Right kidney (tissue), 1 donor: ENCODE data around the gene PMM2.
"Not testable (repeated sequence)": the region's sequence is repeated elsewhere in the genome, so short reads cannot be mapped to it uniquely, and the experiment has no call there.

Experiments
- DNase-seq: peaks from one replicate; pipeline ENCODE4 v3.0.0-alpha.2; 2016

PMM2 gene

DNA sequence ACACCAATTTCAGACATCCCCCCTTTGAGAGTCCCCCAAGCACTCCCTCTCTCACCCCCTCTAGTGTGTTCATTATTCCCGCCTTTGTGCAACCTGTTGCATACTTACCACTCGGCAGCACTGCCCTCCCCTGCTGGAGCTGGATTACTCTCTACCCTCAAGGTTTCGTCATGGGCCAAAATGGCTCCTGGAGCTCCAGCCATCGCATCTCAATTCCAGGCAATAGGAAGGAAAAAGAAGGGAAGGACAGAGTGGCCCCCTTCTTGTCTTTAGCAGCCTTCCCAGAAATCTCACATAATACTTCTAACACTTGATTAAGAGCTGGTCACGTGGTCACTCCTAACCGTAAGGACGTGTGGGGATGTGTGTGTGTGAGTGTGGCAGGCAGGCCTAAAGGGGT is 20.4 kb upstream of the PMM2 start:
- no peak for DNase-seq

- no peak for DNase-seq
Observed at GRCh38 chr16:8781797-8782196, 15.8 kb upstream of the PMM2 start.

DNA sequence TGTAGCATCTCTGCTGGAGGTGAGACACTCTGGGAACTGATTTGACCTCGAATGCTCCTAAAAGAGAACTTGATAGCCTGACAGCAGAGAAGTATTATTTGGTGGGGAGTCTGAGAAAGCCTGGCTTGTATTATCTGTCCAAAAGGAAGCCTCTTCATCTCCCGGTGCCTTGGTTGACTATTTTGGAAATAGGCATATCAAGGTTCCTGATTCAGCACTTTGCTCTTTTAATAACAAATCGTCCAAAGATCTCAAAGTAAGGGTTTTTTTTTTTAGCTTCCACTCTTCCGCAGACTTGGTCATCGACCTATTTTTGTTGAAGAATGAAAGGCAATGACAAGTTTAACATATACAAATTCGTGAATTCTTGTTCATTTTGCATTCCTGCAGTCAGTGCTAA is 15.0 kb upstream of the PMM2 start:
- no peak for DNase-seq

GRCh38 chr16:8785408-8785807 is 12.2 kb upstream of the PMM2 start:
- no peak for DNase-seq

DNA sequence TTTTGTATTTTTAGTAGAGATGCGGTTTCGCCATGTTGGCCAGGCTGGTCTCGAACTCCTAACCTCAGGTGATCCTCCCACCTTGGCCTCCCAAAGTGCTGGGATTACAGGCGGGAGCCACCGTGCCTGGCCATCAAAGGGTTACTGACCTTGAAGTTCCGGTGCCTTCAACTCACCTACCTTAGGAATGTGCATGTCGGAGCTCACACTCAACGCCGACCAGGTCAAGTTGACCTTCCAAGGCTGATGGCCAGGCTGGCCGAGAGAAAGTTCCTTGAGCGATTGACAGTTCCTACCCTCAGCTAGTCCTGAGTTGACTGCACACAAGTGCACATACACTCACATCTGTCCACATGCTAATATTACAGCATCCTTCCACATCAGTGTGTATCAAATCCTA is 11.3 kb upstream of the PMM2 start:
- DNase-seq = not testable (repeated sequence)

DNA sequence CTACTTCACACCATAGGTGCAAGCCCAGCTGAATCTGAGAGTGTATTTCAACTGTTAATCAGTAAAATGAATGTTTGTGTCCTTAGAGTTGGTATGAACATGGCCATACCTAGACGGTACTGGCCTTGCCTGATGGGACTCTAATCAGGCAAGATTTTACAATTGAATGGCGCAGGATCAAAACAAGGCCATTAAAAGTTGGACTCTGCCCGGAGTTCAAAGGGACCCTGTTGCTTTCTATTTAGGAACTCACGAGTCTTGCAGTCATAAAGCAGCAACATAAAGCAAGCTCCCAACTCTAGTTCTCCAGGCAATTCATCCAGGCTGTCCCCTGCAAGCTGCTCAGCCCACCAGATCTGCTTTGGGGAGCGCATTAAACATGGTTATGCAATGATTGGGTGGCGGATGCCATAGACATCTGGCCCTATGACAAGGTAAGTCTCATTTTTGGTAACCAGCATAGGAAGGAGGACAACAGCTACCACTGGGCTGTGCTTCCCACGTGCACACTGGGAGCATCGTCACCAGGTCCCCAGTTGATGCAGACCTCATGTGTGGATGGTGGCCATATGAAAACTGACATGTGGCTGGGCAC is 9.0 kb upstream of the PMM2 start:
- peak; percentile 12 for DNase-seq

DNA sequence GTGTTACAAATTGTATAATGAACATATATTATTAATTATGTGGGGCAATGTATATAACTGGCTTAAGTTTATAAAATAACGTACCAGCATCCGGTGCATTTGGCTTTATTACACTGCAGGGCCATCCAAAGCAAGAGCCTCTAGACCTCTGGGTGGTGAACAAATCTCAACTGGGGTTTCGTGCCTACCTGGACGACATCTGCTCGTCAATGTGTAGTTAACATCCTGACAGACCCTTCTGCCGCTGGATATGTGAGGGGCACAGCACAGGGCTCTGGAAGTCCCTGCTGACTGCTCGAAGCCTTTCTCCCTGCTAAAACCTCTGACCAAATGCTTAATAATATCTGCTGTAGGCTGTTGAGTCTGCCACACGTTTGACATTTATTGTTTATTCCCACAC is 2.5 kb upstream of the PMM2 start:
- DNase-seq = no peak

DNA sequence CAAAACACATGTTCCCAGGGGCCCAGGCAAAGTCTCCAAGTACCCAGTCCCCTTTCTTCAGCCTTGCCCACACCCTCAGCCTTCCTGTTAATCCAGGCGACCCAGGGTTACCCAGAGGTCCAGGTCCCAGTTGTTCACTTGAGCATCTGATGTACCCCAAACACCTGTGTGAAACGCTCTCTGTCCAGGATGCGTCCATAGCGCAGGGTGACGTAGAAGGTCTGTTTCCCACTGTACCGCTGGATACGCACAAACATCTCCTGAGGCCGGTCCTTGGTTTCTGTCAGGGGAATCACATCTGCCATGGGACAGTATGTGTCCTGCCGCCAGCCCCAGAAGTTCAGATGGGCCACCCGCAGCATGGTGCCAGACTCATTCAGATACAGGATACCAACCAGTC is 1.8 kb upstream of the PMM2 start:
- no peak for DNase-seq

DNA sequence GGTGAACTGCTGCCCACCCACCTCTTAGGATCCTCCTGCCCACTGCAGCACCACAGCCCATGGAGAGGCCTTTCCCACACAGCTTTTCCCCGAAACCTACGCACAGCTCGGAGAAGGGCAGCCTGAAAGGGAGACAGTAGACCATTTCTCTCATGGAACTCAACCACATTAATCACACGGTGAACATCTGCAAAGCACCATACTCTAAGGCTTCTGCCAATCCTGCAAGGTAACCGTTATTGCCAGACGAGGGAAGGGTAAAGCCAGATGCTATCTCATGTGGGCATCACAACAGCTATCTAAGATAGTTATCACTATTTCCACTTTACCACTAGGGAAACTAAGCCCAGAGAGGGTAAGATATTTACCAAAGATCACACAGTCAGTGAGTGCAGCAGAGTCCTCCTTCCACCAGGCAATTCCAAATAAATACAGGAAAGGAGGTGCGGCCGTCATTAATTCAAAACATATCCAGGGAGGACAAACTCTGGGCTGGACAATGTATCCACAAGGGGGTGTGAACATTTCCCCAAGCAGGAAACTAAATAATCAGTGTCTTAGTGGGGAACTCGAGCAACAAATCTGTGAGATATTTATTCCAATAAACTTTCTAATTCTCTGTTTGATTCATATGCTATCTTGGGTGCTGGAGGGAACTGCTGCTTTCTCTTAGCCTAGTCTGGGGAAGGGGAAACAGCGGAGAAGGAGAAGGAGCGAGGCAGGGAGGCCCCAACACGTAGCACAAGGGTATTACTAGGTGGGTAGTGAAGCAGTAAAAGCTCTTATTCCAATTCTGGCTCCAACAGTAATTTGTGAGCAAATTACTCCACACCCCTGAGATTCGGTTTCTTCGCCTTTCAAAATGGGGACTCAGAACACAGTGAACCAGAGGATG is 923 bp upstream of the PMM2 start:
- DNase-seq = no peak

DNA sequence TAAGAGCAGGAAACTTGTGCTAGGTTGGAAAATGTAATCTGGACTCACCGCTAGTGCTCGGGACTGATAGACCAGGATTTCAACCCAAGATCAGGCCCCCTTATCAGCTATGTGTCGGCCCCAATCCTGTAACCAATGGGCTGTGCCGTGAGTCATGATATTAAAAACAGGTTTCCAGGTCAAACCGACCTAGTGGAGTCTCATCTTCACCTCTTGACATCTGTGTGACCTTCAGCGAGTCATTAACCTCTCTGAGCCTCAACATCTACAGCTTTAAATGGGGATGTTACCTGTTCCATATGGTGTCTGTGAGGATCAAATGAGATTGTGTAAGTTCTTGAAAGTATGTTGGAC is 512 bp downstream of the PMM2 start:
- DNase-seq = no peak

GRCh38 chr16:8798535-8799157 is 1.0 kb downstream of the PMM2 start:
- DNase-seq = no peak

DNA sequence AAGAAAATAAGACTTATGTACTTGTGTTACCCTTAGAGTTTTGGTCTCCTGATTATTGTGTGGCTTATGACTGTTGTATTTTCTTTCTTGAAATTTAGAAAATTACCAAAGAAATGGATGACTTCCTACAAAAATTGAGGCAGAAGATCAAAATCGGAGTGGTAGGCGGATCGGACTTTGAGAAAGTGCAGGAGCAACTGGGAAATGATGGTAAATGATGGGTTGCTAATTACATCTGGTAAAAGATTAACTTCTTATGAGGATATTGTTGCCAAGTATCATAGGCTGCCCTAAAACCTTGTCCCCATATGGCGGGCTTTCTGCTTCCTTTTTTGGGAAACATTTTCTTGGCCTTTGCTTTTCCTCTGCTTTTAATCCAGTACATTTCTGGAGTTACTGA is 4.1 kb downstream of the PMM2 start:
- DNase-seq = no peak

GRCh38 chr16:8803733-8804132 is 6.1 kb downstream of the PMM2 start:
- DNase-seq = not testable (repeated sequence)

DNA sequence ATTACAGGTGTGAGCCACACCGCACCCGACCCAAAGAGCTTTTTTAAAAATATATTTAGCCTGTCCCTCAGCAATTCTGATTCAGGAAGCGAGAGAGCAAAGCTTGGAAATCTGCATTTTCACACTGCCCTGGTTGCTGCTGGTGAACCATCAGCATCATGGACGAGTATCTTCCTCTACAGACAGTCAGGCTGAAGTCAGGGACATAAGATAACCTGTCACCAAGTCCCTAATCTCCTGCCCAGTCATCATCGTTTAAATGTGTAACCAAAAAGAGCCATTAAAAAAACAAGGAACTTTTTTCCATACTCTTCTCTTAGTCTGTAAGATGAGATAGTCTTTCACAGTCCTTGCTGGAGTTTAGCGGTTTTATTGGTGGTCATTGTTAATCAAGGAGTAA is 6.7 kb downstream of the PMM2 start:
- DNase-seq = no peak

GRCh38 chr16:8806272-8806983 is 8.8 kb downstream of the PMM2 start:
- no peak for DNase-seq

DNA sequence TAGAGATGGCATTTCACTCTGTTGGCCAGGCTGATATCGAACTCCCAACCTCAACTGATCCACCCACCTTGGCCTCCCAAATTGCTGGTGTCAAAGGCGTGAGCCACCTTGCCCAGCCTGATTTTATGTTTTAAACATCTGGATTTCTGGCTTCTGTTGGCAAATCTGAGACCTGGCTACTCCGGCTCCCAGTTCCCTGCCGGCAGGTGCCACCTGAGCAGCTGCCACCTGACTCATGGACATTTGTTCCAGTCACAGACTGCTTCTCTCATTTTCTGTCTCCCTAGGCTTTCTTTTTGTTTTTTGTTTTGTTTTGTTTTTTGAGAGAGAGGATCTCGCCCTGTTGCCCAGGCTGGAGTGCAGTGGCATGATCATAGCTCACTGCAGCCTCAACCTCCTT is 9.6 kb downstream of the PMM2 start:
- no peak for DNase-seq

DNA sequence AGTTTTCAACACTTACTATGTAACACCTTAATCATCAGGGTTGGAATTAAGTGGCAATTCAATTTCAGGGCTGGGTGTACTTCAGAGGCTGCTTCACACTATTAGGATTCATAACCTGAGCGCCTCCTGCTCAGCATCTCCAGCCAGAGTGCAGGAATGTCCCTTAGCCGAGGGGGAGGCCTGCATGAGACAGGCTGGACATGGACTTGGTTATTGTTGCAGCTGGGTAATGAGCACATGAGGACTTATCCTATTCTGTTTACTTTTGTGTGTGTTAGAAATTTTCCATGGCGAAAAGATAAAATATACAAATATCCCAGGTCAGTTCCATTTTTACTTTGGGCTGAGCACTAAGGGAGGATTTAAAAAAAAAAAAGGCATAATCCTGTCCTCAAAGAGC is 10.4 kb downstream of the PMM2 start:
- DNase-seq = no peak

DNA sequence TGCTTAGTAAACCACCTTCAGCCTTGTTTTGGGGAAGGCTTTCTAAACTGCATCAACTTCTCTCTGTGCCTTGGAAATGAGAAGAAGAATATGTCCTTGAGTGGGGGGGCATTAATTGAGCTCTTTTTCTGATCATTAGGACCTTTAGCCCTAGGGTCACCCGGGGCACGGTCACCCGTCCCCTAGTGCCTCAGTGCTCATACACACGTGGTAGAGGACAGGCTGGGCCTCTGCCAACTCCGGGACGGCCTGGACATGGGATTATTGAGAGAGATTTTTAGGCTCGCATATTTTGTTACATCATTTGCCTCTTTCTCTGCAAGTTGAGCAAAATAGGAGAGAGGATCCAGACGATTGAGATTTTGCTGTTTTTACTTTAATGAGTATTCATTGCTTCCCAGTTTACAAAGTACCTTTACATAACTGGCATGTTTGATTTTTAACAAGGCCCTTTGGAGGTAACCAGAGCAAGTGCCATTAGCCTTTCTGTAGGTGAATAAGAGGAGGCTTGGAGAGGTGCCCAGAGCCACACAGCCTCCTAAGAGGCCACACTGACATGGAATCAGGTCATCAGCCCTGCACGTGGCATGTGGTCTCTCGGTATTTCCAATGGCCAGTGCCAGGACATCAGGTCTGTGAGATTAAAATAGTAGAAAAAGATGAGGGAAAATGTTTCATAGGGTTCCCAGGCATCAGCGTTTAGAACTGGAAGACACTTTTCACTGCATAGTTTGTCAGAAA is 11.1 kb downstream of the PMM2 start:
- DNase-seq = no peak

- no peak for DNase-seq
Observed at GRCh38 chr16:8812162-8812843, 14.7 kb downstream of the PMM2 start.

GRCh38 chr16:8814095-8814806 is 16.6 kb downstream of the PMM2 start:
- DNase-seq = no peak
